ENCODE measurements around the gene EIF4ENIF1.
"Not testable (repeated sequence)": the region's sequence is repeated elsewhere in the genome, so short reads cannot be mapped to it uniquely, and the experiment has no call there.

EIF4ENIF1 gene

GRCh38 chr22:31489632-31490495 lies at the start of gene EIF4ENIF1:
Gene EIF4ENIF1, minus strand, starts transcription at chr22:31489842. Its CDS starts 1,124 bp downstream, at chr22:31488718.
- DNase-seq (ENCODE audit: low read depth) = peak; percentile 80

DNA sequence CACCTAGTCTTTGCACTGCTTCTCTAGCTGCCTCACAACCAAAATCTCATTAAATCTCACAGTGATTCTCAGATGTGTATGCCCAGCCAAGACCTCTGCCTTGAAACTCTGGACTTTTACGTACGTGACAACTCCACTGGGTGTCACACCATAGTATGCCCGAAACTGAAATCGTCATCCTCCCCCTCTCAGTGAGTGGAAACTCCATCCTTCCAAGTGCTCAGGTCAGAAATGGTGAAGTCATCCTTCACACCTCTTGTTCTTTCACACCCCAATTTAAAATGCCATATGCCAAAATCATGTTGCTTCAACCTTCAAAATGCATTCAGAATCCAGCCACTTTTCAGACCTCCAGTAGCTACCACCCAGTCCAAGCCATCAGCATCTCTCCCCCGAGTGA lies 49.2 kb upstream of the EIF4ENIF1 start:
- no peak for DNase-seq (ENCODE audit: low read depth)

DNA sequence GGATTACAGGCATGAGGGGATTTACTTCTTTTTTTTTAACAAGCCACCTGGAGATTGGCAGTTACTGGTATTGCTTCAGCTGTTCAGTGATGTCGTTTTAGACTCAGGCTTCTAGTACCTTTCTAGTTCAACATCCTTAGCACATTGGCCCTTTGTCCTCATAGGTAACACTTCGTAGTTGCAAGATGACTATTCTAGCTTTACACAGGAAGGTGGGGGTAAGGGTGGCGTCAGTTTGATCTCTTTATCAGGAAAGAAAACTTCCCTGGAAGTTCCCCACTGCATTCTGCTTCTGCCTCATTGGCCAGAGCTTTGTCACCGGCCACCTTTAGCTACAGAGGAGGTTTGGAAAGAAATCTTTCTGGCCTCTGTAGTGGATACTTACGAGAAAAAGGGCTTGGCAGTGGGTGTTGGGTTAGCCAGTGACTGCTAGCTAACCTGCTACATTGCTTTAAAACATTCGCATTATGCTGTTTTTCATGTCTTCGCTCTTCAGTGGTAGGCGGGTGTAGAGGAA lies 47.4 kb upstream of the EIF4ENIF1 start:
- DNase-seq (ENCODE audit: low read depth) = no peak

GRCh38 chr22:31533374-31533773 lies 43.7 kb upstream of the EIF4ENIF1 start:
- no peak for DNase-seq (ENCODE audit: low read depth)

GRCh38 chr22:31532060-31532459 lies 42.4 kb upstream of the EIF4ENIF1 start:
- no peak for DNase-seq (ENCODE audit: low read depth)

GRCh38 chr22:31530823-31531195 lies 41.2 kb upstream of the EIF4ENIF1 start:
- no peak for DNase-seq (ENCODE audit: low read depth)

DNA sequence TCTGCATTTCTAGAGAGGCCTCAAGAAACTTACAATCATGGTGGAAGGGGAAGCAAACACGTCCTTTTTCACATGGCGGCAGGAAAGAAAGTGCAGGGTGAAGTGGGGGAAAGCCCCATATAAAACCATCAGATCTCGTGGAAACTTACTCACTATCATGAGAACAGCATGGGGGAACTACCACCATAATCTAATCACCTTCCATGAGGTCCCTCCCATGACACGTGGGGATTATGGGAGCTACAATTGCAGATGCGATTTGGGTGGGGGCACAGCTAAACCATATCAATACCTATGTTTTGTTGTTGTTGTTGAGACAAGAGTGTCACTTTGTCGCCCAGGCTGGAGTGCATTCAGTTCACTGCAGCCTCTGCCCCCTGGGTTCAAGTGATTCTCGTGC lies 36.6 kb upstream of the EIF4ENIF1 start:
- no peak for DNase-seq (ENCODE audit: low read depth)

DNA sequence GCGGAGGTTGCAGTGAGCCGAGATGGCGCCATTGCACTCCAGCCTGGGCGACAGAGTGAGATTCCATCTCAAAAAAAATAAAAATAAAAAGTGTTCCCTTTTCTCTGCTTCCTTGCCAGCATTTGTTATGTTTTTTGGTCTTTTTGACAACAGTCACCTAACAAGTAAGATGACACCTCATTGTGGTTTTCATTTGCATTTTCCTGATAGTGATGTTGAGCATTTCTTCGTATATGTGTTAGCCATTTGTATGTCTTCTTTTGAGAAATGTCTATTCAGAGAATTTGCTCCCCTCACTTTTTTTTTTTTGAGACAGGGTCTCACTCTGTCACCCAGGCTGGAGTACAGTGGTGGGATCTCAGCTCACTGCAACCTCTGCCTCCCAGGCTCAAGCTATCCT lies 34.5 kb upstream of the EIF4ENIF1 start:
- DNase-seq (ENCODE audit: low read depth) = not testable (repeated sequence)

DNA sequence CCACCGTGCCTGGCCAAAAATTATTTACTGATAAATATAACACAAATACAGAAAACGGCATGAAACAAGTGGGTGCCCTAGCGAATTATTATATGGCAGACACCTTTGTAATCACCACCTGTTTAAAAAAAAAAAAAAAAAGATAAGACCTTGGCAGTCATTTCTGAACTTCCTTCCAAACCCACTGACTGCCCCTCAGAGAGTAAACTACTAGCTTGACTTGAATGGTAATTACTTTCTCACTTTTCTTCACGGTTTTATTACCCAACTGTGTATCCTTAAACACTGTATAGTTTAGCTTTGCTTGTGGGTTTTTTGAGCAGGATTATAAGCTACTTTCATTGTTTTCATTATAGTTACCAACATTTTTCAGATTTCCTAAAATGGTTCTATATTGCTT lies 30.4 kb upstream of the EIF4ENIF1 start:
- DNase-seq (ENCODE audit: low read depth) = no peak

GRCh38 chr22:31509061-31509762 lies 19.6 kb upstream of the EIF4ENIF1 start:
- no peak for DNase-seq (ENCODE audit: low read depth)

- no peak for DNase-seq (ENCODE audit: low read depth)
Measured at GRCh38 chr22:31508536-31508935, 18.9 kb upstream of the EIF4ENIF1 start.

- not testable (repeated sequence) for DNase-seq (ENCODE audit: low read depth)
Measured at GRCh38 chr22:31507517-31507916, 17.9 kb upstream of the EIF4ENIF1 start.

DNA sequence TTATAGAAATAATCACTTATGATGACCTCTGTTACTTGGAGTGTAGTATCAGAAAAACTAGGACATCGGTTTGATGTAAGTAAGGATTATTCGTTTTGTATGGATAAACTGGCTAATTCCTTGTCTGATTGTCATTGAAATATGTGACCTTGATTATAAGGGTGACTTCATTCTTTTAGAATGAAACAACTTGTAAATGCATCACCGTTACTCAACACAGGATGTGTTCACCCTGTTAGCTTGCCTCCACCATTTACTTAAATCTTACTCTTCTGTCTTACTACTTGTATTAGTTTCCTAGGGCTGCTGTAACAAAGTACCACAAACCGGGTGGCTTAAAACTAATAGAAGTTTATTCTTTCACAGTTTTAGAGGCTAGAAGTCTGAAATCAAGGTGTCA lies 14.6 kb upstream of the EIF4ENIF1 start:
- no peak for DNase-seq (ENCODE audit: low read depth)

DNA sequence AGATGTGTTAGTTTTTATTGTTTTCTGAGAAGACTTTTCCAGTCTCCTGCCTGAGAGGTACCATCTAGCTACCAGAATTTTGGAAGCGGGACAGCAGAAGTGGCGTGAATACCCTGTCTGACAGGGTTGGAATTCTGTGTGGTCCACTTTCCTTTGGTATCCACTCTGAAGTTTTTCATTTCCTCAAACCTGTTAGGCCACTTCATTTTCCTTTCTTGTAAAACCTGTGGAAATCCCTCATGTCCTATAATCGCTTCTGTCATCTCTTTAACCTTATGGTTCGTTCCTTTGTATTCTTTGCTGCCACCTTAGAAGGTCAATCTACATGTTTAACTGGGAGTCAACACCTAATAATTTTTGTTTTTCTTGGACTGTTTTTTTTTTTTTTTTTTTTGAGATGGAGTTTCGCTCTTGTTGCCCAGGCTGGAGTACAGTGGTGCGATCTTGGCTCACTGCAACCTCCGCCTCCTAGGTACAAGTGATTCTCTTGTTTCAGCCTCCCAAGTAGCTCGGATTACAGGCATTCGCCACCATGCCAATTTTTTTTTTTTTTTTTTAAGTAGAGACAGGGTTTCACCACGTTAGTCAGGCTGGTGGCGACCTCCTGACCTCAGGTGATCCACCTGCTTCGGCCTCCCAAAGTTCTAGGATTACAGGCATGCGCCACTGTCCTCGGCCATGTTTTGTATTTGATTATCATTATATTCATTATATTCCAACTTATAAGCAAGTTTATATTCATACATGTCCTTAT lies 13.7 kb upstream of the EIF4ENIF1 start:
- DNase-seq (ENCODE audit: low read depth) = no peak

- DNase-seq (ENCODE audit: low read depth) = no peak
Measured at GRCh38 chr22:31501738-31502137, 12.1 kb upstream of the EIF4ENIF1 start.

DNA sequence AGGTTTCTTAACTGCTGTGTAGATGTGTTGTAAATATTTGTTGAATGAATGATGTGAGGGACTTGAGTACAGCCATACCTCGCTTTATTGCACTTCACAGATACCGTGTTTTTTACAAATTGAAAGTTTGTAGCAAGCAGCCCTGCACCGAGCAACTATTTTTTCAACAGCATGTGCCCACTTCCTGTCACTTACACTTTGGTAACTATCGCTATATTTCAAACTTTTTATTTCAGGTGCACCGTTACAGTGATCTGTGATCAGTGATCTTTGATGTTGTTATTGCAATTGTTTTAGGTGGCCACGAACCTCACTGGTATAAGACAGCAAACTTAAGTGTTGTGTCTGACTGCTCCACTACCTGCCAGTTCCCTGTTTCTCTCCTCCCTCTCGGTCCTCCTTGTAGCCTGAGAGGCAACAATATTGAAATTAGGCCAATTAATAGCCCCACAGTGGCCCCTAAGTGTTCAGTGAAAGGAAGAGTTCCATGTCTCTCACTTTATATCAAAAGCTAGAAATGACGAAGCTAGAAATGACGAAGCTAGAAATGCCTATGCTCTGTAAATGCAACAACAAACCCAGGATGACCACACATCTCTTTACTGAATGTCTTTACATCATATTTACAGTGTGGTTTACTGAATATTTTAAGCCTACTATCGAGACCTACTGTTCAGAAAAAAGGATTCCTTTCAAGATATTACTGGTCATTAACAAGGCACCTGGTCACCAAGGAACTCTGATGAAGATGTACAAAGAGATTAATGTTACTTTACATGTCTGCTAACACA lies 7.7 kb upstream of the EIF4ENIF1 start:
- DNase-seq (ENCODE audit: low read depth) = no peak

- DNase-seq (ENCODE audit: low read depth) = peak; percentile 35
Measured at GRCh38 chr22:31496735-31497146, 7.1 kb upstream of the EIF4ENIF1 start.

- peak; percentile 91 for DNase-seq (ENCODE audit: low read depth)
Measured at GRCh38 chr22:31496007-31496734, 6.5 kb upstream of the EIF4ENIF1 start, which contains the start of gene SFI1. Gene SFI1, plus strand, starts transcription at chr22:31496536. Its CDS starts 11,749 bp downstream, at chr22:31508285.

- DNase-seq (ENCODE audit: low read depth) = no peak
Measured at GRCh38 chr22:31495343-31495742, 5.7 kb upstream of the EIF4ENIF1 start.

DNA sequence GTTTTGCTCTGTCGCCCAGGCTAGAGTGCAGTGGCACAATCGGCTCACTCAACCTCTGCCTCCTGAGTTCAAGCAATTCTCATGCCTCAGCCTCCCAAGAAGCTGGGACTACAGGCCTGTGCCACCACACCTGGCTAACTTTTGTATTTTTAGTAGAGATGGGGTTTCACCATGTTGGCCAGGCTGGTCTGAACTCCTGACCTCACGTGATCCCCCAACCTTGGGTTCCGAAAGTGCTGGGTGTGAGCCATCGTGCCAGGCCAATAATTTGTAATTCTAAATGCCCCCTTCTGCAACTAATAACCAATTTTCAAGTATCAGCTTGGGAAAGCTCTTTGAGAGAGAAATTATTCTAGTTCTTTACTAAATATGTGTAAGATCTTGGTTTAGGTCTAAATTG lies 3.7 kb upstream of the EIF4ENIF1 start:
- DNase-seq (ENCODE audit: low read depth) = not testable (repeated sequence)

DNA sequence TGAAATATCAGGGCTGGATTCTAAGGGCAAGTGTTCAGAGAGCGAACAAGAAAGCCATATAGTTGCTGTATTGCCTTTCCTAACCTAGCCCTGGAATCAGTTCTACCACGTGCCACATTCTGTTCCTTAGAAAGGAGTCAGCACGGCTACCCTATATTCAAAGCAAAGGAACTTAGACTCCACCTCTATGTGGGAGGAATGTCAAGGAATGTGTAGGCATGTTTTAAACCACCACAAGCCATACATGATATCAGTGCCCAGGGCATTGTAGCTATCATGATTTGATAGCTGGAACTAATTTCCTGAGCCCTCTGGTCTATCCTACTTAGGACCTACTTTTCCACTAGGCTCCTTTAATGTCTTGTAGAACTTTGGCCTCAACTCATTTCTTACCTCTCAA lies 2.5 kb upstream of the EIF4ENIF1 start:
- no peak for DNase-seq (ENCODE audit: low read depth)
